ENCODE data around the gene RASAL3. TPM values are rescaled to one million over a fixed set of nuclear protein-coding genes. Genes with fewer than 3 reads are reported as not detected.

The RASAL3 gene
- polyA plus RNA-seq, 1 donor = 1.1 TPM

DNA sequence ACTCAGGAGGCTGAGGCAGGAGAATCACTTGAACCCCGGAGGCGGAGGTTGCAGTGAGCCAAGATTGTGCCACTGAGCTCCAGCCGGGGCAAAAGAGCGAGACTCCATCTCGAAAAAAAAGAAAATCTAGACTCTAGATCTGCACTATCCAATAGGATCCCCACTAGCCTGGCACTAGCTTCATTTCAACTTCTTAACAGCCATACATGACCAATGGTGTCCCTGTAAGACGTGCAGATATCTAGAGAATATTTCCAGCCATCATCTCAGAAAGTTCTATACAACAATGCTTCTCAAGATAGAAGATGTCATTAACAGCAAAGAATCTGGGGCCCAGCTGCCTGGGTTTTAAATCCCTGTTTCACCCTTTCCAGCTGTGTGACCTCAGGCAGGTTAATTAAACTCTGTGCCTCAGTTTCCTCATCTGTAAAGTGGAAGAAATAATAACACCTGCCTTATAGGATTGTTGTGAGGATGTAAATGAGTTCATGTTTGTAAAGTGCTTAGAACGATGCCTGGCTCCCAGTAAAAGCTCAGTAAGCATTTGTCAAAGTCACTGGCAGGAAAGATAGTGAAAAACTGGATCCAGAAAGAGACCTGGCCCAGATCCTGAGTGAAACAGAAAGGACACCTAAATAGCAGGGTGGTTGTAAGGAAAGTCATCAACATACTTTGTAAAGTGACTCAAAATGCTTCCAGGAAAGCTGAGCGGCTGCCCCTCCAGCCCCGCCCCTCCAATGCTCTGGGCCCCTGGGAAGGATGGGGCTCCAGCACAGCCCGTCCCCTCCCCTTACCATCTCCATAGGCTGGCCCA, 28.1 kb downstream of the RASAL3 start:
- no peak for DNase-seq

DNA sequence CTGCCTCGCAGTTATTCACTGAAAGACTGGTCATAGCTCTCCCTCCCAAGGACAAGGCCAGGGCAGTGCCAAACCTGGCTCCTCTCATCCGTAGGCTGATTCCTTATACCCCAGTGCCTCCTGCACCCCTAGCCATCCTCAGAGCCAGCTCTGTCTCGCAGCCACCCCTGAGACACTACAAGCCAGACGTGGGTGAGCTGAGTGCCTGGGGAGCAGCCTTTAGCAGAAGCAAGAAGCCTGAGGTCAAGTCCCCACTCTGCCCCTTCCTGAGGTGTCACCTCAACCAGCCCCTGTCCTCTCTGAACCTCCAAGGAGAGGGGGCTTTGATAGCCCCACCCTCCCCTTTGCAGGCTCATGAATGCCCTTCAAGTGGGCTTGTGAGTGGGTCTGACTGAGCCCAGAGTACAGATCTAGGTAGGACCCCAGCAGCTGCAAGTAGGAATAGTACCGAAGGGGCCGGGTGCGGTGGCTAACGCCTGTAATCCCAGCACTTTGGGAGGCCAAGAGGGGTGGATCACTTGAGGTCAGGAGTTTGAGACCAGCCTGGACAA, 30.8 kb downstream of the RASAL3 start:
- no peak for DNase-seq

DNA sequence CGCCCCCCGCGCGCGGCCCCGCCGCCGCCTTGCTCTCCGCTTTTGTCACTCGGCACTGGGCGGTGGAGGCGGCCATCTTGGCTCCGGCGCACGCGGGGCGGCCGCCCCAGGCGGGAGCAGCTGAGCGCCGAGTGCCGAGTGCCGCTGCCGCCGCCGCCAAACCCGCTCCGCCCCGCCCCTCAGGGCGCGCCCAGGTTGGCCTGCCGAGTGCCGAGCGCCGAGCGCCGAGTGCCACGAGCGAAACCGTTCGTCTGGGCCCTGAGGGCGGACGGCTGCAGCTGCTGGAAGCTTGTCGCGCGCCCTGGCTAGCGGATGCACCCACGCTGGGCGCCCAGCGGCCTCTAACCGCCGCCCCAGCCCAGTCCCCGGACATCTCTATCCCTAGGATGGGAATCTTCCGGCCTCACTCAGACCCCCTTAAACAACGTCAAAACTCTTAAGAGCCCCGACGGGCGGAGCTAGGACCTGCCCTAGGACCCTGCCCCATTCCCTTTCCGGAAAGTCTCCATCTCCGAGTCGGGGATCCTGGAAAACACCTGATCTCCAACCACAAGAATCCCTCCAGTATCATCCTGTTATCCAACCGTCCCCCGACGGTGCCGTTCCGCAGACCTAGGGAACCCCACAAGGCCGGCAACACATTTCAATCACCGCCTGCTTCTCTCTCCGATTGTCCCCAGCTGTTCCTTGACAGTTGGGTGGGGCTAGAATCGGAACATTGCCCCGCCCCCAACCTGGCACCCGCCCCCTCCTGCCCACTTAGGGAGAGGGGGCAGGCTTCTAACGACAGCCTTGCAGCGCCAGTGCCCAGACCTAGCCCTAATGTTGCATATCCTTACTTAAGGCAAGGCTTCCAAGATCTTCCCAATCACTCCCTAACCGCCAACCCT, 31.5 kb downstream of the RASAL3 start:
- peak; percentile 89 for DNase-seq

DNA sequence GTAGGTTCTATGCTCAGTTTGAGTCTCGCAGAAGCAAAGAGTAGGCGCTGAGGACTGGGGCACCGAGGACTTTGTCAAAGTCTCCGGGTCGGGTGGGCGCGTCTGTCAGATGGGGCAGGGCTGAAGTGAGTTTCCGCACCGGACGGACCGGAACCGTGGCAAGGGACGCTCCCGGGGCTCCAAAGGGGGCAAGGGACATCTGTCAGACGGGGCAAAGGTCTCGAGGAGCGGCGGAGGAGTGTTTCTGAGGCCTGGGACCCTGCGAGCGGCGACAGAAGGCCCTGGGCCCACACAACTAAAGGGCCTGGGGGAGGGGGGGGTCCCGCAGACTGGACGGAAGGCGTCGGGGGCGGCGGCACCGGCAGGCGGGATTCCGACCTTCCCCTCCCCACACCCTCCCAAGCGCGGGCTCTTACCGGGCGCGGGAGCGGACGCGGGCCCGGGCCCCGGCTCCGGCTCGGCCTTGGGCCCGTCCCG, 32.3 kb downstream of the RASAL3 start:
- DNase-seq = no peak

DNA sequence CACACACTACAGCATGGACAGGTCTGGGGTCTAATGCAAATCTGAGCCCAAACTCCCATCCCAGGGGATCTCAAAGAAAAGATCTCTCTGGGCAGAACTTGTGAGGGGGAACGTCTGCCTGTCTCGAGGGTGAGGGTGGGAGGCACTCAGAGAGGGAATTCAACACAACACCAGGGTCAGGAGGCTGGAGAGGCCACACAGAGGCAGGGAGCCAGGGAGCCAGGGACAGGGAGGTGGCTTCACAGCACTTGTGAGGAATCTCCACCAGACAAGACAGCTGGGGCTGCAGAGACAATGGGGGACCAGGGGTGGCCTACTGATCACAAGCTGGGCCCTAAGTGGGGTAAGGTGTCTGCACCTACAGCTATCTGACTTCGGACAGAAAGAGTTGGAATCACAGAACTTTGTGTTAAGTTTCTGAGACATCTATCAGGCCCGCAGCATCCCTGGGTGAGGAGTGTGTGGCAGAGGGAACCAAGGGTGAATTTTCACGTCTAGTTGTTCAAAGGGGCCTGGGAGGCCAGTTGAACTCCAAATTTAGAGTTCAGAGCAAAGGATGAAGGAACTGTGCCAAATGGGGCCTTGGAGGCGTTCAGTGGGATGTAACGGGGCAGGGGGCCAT, 32.8 kb downstream of the RASAL3 start:
- DNase-seq = no peak

DNA sequence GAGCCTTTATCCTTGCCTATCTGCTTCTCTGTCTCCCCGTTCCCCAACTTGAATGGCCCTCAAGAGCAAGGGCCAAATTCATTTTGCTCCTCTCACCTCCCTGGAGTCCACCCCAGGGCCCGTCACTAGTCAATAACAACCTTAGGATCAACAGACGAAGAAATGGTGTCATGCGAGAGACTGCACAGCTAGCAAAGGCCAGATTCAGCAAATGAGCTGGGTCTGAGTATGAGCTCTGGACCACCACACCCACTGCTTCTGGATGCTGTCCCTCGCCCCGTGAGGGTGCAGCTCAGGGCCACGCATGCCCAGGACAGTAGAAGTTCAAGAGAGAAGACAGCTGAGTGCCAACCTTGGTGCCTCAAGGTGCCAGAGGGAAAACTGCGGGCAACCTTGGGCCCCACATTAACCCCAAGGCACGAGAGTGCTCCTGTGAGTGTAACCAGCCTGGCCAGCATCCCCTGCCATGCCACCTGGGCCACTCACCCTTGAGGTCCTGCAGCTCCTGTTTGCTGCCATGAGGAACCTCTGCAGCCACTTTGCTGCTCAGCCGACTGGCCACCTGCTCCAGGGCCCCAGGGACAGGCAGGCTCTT, 33.7 kb downstream of the RASAL3 start:
- no peak for DNase-seq

DNA sequence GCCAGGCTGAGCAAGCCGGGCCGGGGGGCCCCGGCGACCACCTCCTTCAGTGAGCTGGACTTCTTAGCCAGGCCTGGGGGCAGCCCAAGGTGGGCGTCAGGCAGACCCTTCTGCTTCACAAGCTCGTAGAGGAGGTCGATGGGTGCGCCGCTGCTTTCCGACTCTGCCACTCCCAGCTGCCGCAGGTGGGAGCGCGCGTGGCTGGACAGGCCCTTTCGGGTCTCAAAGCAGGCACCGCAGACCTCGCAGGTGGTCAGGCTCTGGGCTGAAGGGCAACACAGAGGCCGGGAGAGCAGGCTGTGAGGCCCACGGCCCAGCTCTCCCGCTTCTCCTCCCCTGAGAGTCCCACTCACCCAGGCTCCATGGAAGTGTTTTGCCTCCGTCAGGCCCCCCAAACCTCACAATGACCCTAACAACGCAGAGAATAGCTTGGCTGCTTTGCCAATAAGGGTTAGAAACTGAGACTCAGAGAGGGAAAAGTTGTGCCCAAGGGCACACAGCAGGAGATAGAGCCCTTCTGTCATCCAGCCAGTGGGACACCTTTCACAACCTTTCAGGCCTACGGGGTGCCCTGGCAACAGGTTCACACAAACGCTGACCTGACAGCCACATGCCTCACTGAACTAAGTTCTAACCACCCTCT, 34.4 kb downstream of the RASAL3 start:
- DNase-seq = no peak

DNA sequence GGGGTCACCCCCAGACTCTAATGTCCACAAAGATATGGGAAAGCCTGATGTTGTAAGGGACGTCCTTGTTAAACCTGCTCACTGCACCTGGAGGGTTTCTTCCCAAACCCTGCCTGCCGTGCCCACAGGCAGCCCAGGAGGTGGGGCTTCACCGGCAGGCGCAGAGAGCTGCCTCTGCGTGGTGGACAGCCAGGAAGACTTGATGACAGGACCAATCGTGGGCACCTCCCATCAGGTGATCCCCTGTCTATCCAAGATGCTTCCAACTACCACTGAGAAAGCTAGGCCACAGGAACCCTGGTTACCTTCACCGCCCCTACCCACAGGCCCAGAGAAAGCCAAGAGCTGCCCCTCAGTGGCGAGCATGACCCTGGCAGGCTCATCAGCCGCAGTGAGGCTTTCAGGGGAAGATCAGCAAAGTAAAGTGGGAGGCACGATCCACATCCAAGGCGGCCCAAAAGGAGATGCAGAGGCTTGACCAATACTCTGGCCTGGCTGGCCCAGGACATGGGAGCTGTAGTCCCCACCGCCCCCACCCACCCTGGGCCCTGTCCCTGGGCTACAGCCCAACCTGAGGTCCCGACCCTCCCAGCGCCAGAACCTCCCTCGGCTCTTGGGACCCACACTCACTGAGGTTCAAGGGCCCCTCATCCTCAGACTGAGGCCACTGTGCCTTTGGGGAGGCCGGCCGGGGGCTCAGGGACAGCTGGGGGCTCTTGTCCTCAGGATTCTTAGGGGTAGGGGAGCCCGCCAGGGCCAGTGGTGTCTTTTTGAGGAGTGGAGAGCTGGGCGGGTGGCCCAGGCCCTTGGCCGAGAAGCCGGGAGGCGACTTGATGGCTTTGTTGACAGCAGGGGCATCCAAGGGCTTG, 35.2 kb downstream of the RASAL3 start:
- DNase-seq = no peak

DNA sequence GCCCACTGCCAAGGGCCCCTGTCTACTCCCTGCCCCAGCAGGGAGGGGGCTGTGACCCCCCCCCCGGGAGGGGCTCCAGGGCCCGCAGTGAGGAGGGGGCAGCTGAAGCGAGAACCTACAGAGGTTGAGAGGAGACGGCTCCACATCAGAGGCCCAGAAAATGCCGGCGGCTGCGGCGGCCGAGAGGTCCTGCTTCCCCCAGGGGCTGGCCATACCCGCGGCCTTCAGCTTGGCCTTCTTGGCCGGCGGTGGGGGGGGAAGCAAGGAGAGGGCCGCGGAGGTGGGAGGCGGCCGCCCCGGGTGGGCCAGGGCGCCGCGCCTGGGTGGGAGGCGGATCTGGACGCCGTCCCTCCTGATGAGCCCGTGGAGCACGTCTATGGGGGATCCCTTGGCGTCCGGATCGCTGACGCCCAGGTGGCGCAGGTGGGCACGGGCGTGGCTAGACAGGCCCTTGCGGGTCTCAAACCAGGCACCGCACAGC, 36.3 kb downstream of the RASAL3 start:
- no peak for DNase-seq

DNA sequence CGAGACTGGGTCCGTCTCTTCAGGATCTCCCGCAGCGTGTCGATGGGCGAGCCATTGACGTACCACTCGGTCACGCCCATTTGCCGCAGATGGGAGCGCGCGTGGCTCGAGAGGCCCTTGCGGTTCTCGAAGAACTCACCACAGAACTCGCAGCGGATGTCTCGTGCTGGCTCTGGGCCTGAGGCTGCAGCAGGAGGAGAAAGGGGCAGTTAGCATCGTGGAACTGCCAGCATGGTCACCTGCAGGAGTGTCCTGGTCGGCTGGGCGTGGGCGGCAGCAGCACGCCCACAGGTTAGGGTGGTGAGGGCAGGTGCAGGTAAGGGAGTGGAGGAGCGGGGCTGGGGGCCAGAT, 37.0 kb downstream of the RASAL3 start:
- no peak for DNase-seq

DNA sequence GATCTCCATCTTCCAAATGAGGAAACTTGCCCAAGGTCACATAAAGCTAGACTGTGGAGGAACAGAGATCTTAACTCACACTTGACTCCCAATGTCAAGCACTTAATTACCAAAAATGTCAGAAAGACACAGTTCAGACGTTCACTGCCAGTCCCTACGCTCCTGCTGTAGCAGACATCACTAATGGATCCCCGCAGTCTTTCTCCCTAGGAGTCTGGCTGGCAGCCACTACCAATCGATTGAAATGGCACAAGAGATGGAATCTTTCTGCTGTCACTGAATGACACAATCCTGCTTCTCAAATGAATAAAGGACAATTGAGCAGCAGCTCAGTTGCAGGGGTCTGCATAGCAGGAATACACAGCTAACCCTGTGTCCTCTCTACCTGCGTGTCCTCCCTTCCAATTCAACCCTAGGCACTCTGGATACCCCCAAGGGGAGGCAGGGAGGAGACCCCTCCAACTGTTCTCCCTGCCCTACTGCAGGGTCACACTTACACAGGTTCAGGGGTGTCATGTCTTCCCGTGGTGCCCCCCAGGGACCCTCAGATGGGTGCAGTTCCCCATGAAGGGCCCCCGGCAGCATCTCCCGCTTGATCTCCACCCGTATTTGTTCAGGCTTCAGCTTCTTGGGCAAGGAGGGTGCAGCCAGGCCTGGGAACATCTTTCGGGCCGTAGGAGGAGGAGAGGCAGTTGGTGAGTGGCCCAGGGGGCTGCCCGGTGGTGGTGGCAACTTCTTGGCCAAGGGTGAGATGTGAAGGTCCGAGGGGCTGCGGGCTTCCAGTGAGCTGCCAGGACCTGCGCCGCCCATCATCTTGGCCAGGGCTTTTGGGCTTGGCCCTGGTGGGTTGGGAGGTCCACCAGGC, 37.6 kb downstream of the RASAL3 start:
- no peak for DNase-seq

DNA sequence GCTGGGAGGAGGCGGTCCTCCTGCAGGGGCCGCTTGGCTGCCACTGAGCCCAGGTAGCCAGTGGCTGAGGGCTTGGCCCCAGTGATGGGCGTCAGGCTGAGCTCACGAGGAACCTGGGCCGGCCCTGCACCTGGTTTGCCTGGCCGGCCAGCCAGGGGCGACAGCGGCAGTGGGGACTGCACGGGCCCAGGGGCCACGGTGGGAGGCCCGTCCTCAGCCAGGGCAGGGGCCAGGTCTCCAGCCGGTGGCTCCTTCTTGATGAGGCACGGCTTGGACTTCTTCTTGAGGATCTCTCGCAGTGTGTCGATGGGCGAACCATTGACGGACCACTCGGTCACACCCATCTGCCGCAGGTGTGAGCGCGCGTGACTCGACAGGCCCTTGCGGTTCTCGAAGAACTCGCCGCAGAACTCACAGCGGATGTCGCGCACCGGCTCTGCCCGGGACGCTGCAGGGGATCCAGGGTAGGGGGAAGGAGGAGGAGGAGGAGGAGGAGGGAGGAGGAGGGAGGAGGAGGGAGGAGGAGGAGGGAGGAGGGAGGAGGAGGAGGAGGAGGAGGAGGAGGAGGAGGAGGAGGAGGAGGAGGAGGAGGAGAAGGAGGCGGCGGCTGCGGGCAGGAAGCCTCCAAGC, 38.9 kb downstream of the RASAL3 start:
- no peak for DNase-seq

DNA sequence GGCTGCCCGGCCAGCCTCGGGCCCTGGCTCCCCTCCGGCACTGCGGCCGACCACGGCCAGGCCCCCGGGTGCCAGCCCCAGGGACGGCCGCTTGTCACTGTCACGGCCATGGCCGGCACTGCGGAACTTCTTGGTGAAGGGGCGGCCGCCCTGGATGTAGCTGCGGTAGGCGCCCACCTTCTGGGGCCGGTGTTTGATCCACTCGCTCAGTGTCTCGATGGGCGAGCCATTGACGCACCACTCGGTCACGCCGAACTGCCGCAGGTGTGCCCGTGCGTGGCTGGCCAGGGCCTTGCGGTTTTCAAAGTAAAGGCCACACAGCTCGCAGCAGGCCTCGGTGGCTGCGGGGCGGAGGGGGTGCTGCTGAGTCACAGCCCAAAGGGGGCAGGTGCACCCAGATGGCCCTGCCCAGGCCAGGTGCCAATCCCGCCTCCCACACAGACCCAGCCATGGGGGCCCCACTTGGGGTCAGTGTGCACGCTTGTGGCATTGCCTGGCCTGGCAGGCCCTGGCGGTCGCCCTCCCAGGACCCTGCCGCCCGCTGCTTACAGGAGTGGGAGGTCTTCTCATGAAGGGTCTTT, 39.6 kb downstream of the RASAL3 start:
- DNase-seq = no peak

DNA sequence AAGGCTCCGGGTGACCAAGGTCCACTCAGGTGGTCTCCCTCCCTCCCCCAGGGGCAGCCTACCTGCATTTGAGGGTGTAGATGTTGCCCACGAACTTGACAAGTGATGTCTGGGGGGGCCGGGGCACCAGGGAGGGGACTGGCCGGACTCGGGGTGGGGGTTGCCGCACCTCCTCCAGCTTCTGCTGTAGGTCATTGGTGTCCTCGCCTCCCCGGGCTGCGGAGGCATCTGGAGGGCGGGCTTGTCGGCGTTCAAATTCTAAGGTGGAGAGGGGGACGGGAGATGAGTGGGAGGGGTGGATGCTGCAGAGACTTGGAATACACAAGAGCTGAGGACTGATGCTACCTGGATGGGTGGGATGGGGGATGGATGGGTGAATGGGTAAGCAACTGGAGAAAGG, 40.2 kb downstream of the RASAL3 start:
- DNase-seq = no peak

DNA sequence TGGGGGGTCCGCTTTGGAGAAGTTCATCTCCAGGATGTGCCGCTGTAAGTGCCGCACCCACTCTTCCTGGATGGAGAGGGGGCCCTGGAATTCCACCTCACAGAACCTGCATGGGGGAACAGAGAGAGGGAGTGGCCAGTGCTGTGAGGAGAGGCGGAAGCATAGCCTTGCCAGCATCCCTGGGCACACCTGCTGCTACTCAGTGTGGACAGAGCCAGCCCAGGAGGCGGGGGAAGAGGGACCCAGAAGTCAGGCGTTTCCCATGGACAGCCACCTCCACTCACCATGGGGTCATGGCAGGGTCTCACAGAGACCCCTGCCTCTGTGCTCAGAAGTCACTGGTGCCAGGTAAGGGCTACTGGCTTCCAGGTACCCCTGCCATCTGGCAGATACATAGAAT, 41.2 kb downstream of the RASAL3 start:
- DNase-seq = no peak

DNA sequence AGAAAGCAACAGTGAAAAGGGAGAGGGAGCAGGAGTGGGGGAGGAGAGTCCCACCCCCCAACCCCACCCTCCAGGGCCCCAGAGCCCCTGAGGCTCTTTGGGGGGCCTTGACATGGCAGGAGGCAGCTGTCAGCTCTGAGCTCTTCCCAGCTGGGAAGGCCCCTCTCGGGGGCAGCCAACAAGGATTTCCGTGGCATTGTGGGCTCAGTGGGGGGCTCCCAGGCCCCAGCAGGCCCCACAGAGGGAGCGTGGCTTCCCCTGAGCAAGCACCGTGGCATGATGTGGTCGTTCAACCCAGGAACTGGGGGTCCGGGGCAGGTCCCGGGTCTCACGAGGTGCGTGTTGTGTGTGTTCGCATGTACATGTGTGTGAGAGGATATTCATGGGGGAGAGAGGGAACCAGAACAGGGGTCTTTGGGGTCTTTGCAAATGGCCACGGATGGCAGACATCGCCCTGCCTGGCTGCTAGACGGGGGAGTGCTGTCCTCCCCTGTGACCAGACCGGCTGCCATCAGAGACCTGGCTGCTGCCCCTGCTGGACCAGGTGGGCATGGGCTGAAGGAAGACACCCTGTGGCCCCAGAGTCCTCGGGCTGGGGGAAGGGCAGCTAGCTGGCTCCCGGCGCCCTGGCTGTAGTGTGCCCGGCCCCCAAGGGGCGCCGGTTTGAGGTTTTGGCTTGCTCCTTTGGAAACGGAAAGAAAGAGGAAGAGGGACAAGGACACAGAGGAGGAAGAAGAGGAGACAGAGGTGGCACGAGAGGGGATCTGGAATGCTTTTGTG, 41.9 kb downstream of the RASAL3 start:
- no peak for DNase-seq

DNA sequence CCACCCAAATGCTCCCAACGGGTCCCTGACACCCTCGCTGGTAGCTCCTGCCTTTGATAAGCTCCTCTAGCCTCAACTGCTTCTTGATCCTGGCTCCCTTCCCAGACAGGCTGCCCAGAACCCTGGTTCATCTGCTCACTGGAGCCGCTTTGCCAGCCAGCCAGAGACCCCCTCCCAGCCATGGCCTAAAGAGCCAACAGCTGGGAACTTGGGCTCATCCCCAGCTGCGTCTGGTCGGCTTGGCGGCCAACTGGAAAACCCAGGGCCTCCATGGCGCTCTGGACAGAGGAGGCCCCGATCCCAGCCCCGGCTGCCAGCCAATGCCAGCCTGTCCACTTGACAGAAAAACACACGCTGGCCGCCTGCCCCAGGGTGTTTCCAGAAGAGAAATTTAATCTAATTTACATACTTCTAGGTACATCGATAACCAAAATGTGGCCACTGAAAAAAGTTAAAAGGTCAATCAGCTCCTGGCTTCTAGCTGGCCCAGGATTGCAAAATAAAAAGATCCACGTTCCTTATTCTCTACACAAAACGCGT, 42.6 kb downstream of the RASAL3 start:
- DNase-seq = no peak
